GM23338 (cell line): ENCODE results near the gene CDC40.

Experiments
- CTCF ChIP-seq, 2 experiments: fragments of 200-600 bp in 1 of 2; sonication (generic) in 1 of 2; conservative IDR thresholded peaks; 2 replicates each; pipeline versions ENCODE4 v1.5.1 to v1.6.1; 2016 to 2017; ENCODE audit warnings: antibody characterized with exemption in 2 of 2, low read depth in 2 of 2, mild to moderate bottlenecking in 2 of 2, moderate library complexity in 1 of 2
- EZH2 ChIP-seq: fragments of 200-600 bp; sonication (generic); IDR thresholded peaks from one replicate; pipeline ENCODE4 v1.8.0; 2017; ENCODE audit warnings: antibody characterized with exemption, mild to moderate bottlenecking, low read depth; ENCODE audit not compliant: unreplicated experiment
- EZH2phosphoT487 ChIP-seq: fragments of 200-600 bp; sonication (generic); IDR thresholded peaks from one replicate; pipeline ENCODE4 v1.8.1; 2018; ENCODE audit warnings: antibody characterized with exemption; ENCODE audit not compliant: unreplicated experiment
- JUNB ChIP-seq: IDR thresholded peaks from one replicate; pipeline ENCODE4 v1.6.1; 2016; ENCODE audit warnings: antibody characterized with exemption; ENCODE audit not compliant: unreplicated experiment
- STAT1 ChIP-seq: IDR thresholded peaks from one replicate; pipeline ENCODE4 v1.6.1; 2016; ENCODE audit warnings: antibody characterized with exemption; ENCODE audit not compliant: unreplicated experiment

- TF ChIP-seq CTCF (conservative IDR thresholded peaks at IDR 0.05; ENCODE audit: low read depth in 2 of 2): no peak
- TF ChIP-seq JUNB: no peak
- no peak for TF ChIP-seq EZH2phosphoT487
- no peak for TF ChIP-seq STAT1
- TF ChIP-seq EZH2: no peak
Observed at GRCh38 chr6:110201151-110201884, 21.1 kb downstream of the CDC40 start.
